ENCODE data around the gene PITX1.

Gene PITX1

GRCh38 chr5:135013947-135014570 lies 20.0 kb downstream of the PITX1 start:
- H3K4me1 ChIP-seq (ENCODE audit: insufficient read depth, low read length, severe bottlenecking): no peaks in the 10 kb centered on the region
- H3K4me3 ChIP-seq (ENCODE audit: low read depth, low read length, poor library complexity, severe bottlenecking): no peak overlapping the region
- H3K27me3 ChIP-seq (ENCODE audit: insufficient read depth, low read length): no peaks in the 10 kb centered on the region
- TF ChIP-seq EZH2 (IDR thresholded peaks at IDR 0.05; ENCODE audit: borderline replicate concordance, low read length) (no peak), CTCF (IDR thresholded peaks at IDR 0.05; ENCODE audit: low read length) (no peak)
- H3F3A ChIP-seq (ENCODE audit: insufficient read depth, low read length): no peaks in the 10 kb centered on the region
- no peaks in the 10 kb centered on the region for H3K9me2 ChIP-seq (ENCODE audit: low read depth, low read length)
- no peaks in the 10 kb centered on the region for H3K9me3 ChIP-seq (ENCODE audit: low read length)
- H4K20me1 ChIP-seq (ENCODE audit: insufficient read depth, low read length): no peaks in the 10 kb centered on the region
- H2AFZ ChIP-seq (ENCODE audit: low read length): no peak overlapping the region
- H3K9ac ChIP-seq (ENCODE audit: low read length): no peak overlapping the region
- H3K4me2 ChIP-seq (ENCODE audit: low read length): no peak overlapping the region
- H3K79me2 ChIP-seq (ENCODE audit: insufficient read depth, low read length): no peaks in the 10 kb centered on the region
- no peaks in the 10 kb centered on the region for H3K36me3 ChIP-seq (ENCODE audit: insufficient read depth, low read length)
- no peak overlapping the region for H3K27ac ChIP-seq (ENCODE audit: low read depth, low read length, poor library complexity, severe bottlenecking)

DNA sequence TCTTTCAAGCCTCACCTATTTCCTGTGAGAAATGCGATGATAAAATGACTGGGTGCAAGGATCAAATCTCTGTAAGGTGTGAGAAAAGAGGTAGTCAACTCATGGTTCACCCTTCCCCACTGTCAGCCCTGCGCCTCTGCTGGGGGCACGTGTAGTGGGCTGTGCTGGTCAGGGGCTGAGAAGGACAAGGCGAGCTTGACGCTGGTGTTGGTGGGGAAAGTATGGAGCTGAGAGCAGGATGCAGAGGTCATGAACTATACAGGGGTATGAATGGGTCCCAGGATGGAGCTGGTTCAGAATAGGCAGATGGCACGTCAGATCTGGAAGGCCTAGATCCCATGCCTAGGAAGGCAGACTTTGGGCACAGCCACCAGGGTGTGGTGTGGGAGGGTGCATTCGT lies 20.6 kb downstream of the PITX1 start:
- Histone ChIP-seq H3K4me2 (ENCODE audit: low read length) (no peak overlapping the region), H3K27ac (ENCODE audit: low read depth, low read length, poor library complexity, severe bottlenecking) (no peak overlapping the region), H3K36me3 (ENCODE audit: insufficient read depth, low read length) (no peaks in the 10 kb centered on the region), H3F3A (ENCODE audit: insufficient read depth, low read length) (no peaks in the 10 kb centered on the region), H3K9ac (ENCODE audit: low read length) (no peak overlapping the region), H2AFZ (ENCODE audit: low read length) (no peak overlapping the region), H3K9me2 (ENCODE audit: low read depth, low read length) (no peaks in the 10 kb centered on the region), H3K4me1 (ENCODE audit: insufficient read depth, low read length, severe bottlenecking) (no peaks in the 10 kb centered on the region), H3K9me3 (ENCODE audit: low read length) (no peaks in the 10 kb centered on the region), H3K27me3 (ENCODE audit: insufficient read depth, low read length) (no peaks in the 10 kb centered on the region), H3K4me3 (ENCODE audit: low read depth, low read length, poor library complexity, severe bottlenecking) (no peak overlapping the region), H4K20me1 (ENCODE audit: insufficient read depth, low read length) (no peaks in the 10 kb centered on the region), H3K79me2 (ENCODE audit: insufficient read depth, low read length) (no peaks in the 10 kb centered on the region)
- TF ChIP-seq EZH2 (IDR thresholded peaks at IDR 0.05; ENCODE audit: borderline replicate concordance, low read length): no peak
- no peak for TF ChIP-seq CTCF (IDR thresholded peaks at IDR 0.05; ENCODE audit: low read length)

DNA sequence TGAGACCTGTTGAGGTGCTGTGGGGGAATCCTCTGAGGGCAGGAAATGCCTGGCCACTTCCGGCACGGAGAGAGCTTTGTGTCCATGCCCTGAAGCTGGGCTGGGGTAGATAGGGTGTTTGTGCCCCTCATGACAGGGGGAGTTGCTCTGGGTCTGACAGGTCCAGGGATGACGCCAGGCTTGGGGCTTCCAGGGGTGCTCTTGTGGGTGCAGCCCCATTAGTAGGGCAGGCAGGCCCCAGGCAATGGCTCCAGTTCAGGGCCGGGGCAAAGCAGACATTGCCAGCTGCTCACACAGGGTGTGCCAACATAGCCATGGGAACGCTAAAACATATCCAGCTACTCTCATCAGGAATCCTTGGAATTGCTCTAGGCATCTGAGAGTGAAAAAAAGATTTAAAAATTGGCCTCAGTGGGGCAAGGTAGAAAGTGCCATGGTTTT lies 21.1 kb downstream of the PITX1 start:
- no peak overlapping the region for H3K4me2 ChIP-seq (ENCODE audit: low read length)
- no peaks in the 10 kb centered on the region for H3K27me3 ChIP-seq (ENCODE audit: insufficient read depth, low read length)
- no peak for TF ChIP-seq CTCF (IDR thresholded peaks at IDR 0.05; ENCODE audit: low read length)
- no peak for TF ChIP-seq EZH2 (IDR thresholded peaks at IDR 0.05; ENCODE audit: borderline replicate concordance, low read length)
- no peaks in the 10 kb centered on the region for H3K36me3 ChIP-seq (ENCODE audit: insufficient read depth, low read length)
- H3K4me1 ChIP-seq (ENCODE audit: insufficient read depth, low read length, severe bottlenecking): no peaks in the 10 kb centered on the region
- no peaks in the 10 kb centered on the region for H3K9me3 ChIP-seq (ENCODE audit: low read length)
- H3F3A ChIP-seq (ENCODE audit: insufficient read depth, low read length): no peaks in the 10 kb centered on the region
- no peaks in the 10 kb centered on the region for H3K79me2 ChIP-seq (ENCODE audit: insufficient read depth, low read length)
- no peaks in the 10 kb centered on the region for H3K9me2 ChIP-seq (ENCODE audit: low read depth, low read length)
- H4K20me1 ChIP-seq (ENCODE audit: insufficient read depth, low read length): no peaks in the 10 kb centered on the region
- H3K9ac ChIP-seq (ENCODE audit: low read length): no peak overlapping the region
- no peak overlapping the region for H3K4me3 ChIP-seq (ENCODE audit: low read depth, low read length, poor library complexity, severe bottlenecking)
- no peak overlapping the region for H2AFZ ChIP-seq (ENCODE audit: low read length)
- no peak overlapping the region for H3K27ac ChIP-seq (ENCODE audit: low read depth, low read length, poor library complexity, severe bottlenecking)
